GM18520 (cell line): ENCODE results near the gene EFCAB8.

Experiments
- ATAC-seq: cut with Tn5 transposase; IDR thresholded peaks from one replicate; pipeline ENCODE4 v1.9.1; 2021; ENCODE audit not compliant: unreplicated experiment

The EFCAB8 gene, protein sequence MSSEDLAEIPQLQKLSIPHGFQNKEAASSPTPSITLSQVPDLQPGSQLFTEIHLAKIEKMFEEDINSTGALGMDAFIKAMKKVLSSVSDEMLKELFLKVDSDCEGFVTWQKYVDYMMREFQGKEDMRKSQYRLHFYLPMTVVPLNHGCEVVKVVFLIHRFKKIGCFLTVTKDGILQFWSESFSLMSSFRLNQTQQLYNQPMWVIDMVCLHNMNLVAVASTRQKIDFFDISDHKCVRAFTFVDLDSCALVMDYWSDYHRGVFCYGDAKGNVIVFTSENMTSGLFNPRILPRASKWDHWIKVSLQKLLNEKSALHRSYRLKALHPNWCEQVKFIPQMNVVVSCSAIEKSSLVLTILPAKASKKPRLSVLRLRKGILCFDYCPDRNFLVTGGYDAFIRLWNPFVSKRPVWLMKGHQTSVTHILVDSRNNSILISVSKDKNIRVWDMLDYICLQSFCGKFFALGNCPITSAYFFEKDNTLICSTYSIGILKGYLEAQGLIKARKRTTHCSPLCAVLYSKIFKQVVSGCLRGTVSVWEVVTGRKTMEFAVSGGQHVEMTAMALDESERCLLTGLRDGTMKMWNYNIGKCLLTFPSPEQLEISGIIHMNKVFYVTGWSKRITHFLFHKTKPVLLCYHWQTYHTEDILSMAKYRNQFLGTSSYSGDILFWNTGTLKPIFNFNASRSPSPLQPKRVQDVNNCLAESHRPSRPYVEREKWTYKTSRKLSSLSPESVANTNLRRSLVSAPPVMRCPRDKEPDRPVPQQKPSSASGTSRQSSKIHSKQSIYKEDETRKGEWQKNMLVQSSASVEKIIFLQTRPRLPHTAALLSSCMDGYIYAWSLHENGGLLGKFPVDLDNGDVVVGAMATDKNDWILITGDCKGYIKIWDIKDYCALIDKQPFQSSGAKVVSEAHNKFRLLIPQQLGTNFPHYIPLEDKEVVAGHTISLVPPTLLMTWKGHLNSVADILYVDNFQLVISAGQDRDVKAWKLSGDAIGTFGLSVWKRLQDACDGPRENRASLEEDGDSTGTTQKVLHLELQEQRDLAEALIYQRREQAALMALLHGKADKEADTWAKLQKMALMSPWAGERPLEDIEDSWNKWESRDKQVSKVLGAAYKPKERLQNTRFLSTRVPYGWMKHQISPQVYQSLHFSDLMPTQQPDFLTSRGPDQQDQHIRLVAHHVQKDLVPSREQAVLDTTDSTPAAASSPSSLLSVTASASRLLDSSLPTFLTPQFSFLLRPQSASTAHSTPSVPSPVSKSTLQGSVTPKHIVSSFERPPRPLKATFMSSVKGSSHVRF

DNA sequence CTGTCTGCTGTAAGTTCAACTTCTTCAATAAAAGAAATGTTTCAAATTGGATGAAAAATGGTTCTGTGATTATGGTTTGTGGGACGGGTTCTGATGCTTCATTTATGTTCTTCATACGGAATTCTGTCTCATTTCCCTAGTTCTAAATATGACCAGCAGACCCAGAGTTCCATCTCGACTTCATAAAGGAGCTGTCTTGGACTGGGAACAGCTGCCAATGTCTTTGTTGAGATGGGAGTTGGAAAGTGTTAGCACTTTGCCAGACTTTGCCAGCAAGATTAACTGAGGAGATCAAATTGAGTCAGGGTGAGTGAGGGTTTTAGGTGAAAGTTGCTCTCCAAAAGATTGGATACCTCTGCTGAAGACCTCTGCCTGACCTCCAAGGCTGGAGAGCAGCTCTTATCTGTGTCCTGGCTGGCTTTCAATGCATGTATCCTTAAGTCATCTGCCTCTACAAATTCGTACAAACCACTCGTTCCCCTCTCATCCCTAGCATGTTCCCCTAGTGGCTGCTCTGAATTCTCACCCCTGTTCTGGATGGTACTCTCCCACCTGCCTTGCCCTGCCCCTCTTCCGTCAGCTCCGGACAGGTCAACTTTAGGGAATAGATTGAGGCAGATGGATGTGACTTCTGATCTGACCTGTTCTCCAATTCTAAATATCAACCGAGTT is at the start of gene EFCAB8:
Gene EFCAB8, plus strand, starts transcription at position 223 of the 672 bp plus-strand sequence. CDS start 4,870 bp downstream, outside the sequence.
- ATAC-seq = no peak

DNA sequence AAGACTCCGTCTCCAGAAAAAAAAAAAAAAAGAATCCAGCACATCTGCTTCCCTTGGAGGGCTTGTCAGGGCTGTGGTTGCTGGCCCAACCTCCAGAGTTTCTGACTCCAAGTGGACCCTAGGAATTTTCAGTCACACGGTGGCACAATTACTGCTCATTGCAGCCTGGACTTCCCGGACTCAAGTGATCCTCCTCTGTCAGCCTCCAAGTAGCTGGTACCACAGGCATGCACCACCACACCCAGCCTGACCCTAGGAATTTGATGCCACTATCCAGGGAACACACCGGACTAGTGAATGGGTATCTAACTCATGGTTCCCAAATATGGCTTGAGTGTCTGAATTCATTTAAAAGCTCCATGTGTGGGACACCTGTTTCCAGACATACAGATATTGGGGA is 48.8 kb upstream of the EFCAB8 start:
- ATAC-seq = no peak

DNA sequence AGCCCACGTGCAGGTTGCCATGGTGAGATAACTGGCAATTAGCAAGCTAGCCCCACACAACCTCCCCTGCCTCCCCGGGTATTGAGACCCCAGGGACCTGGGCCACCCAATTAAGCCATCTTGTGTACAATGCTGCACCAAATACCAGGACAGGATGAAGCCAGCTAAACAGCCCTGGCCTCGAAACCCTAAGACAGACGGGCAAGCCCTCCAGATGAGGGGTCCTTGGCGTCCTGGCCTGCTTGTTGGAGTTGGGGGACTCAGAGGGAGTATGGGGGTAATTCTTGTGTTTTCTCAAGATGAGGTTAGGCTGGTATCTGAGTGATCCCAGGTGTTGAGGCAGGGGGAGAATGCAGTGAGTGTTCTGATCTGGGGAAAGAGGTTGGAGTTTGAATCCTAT is 47.8 kb upstream of the EFCAB8 start:
- ATAC-seq = no peak

DNA sequence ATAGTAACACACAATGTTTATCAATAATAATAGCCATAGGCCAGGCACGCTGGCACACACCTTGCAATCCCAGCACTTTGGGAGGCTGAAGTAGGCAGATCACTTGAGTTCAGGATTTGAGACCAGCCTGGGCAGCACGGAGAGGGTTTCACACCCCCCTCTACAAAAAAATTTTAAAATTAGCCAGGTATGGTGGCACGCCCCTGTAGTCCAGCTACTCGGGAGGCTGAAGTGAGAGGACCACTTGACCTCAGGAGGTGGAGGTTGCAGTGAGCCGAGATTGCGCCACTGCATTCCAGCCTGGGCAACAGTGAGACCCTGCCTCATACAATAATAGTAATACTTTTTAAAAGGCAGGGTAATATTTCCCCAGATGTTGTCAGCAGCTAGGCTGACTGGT is 46.8 kb upstream of the EFCAB8 start:
- no peak for ATAC-seq

DNA sequence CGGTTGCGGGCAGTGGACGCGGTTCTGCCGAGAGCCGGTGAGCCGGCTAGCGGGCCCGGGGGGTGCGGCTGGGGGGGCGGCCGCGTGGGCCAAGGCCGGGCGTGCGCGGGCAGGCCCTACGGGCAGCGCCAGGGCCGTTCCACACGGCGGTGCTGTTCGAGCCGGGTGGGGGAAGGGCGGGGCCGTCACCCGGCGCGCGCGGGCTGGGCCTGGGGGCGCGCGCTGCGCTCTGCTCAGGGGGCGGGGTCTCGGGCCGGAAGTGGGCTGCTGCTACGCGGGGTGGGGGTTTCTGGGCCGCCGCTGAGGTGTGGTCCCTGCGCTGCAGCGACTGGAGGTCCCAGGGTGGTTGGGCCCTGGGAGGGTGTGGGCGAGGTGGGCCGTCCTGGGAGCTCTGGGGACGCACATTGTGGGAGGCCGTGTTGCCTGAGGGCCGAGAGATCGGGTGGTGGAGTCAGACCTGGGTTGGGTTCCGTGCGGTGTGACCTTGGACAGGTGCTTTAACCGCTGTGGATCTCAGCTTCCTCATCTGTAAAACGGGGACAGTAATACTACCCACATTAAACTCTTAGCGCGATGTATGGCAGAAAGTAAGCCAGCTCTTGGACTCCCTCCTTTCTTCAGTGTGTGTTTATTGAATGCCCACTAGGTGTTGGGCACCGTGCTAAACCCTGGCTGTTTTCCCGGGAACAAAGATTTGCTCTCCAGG is 38.6 kb upstream of the EFCAB8 start:
- peak; percentile 23 for ATAC-seq

DNA sequence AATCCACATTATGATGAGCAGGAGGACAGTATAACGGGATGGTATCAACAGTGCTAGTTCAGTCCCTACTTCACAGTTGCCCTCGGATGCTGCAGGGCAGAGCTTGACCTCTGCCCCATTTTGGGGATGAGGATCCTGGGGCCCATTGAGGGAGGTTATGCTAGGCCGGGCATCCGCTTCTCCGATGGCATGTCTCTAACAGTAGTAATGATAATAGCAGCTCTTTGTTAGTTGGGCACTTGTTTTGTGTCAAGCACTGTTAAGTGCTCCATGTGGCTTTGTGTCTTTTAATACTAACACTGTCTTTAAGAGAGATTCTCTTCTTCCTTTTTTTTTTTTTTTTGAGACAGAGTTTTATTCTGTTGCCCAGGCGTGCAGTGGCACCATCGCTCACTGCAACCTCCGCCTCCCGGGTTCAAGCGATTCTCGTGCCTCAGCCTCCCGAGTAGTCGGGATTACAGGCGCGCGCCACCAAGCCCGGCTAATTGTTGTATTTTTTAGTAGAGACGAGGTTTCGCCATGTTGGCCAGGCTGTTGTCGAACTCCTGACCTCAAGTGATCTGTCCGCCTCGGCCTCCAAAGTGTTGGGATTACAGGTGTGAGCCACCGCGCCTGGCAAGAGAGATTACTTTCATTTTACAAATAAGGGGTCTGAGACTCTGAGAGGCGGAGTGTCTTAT is 37.9 kb upstream of the EFCAB8 start:
- ATAC-seq = no peak

DNA sequence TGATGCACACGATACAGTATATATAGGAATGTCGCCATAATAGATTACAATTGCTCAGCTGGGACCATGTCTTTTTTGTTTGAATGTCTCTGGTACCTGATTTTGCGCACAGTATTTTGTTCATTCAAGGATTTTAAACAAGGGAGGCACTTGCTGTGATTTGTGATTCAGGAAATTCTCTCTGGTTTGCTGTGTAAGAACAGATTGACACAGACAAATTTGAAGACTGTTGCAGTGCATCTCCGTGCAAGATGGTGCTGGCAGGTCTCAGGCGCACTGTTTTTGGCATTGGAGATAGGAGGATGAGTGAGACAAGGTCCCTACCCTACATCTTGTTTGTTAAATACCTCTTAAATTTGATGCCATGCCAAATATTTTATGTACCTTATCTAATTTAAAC is 36.5 kb upstream of the EFCAB8 start:
- ATAC-seq = no peak

DNA sequence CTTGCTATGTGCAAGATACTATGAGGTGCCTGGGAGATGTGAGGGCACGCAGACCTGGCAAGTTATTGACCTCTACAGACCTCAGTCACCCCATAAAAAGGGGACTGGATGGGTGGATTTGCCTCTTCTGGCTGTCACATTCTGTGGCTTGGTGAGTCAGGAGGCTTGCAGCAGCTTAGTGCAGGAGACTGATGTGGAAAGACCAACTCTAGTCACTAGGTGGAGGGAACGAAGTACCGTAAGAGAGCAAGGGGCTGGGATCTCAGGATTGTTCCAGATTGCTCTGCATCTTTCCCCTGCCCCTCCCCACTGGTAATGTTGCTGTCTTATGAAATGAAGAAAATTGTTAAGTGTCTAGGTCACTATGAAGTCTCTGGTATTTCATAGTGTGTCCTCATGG is 35.6 kb upstream of the EFCAB8 start:
- no peak for ATAC-seq

DNA sequence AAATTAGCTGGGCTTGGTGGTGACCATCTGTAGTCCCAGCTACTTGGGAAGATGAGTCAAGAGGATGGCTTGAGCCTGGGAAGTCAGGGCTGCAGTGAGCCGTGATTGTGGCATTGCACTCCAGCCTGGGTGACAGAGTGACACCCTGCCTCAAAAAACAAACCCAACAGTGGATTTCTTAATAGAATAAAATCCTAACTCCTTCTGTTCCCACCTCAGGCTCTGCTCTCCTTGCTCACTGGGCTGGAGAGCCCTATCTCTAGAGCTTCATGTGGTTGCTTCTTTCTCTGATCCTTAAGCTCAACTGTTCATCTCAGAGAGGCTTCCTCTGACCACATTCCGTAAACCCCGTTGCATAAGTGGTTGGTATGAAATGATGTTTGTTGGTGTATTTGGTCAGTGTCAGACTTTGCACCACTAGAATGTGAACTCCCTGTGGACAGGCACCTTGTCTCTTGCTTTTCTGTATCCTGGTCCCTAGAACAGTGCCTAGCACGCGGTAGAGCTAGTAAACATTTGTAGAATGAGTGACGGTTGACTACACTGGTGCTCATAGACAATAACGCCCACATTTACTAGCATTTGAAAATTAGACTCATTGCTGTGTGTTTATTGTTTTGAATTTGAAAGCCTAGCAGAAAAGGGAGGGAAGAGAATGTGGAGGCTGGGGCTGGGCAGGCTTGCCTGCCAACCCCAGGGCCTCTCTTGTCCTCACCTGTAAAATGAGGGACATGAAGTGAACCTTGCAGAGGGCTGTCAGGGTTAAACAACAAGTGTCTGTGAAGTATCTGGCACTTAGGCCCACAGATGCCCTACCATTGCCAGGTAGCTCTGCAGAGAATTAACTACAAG is 34.8 kb upstream of the EFCAB8 start:
- no peak for ATAC-seq

DNA sequence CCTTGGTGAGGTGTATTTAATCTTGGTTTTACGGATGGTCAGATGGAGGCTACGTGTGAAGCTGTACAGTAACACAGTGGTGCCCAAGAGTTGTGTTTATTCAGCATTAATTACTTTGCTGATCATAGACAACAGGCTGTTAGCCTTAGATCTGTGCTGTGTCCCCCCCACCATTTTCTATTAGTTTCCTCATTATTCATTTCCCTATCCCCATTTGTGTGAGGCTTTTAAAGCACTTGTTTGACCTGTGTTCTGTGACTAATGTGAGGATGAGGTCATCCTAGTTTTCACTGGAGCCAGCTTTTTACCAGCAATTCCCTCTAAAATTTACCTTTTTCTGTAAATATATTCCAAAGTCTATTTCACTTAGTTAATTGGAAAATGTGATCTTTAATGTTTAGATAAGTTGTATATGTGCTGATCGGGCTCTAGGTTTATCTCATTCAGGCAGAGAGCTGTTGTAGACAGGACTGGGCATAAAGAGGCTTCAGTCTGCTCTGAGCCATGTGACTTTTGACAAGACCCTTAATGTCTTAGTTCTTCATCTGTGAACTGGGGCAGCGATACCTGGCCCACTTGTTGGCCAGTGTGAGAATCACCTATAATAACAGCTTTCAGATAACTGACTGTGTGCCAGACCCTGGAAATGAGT is 30.6 kb upstream of the EFCAB8 start:
- ATAC-seq = no peak

DNA sequence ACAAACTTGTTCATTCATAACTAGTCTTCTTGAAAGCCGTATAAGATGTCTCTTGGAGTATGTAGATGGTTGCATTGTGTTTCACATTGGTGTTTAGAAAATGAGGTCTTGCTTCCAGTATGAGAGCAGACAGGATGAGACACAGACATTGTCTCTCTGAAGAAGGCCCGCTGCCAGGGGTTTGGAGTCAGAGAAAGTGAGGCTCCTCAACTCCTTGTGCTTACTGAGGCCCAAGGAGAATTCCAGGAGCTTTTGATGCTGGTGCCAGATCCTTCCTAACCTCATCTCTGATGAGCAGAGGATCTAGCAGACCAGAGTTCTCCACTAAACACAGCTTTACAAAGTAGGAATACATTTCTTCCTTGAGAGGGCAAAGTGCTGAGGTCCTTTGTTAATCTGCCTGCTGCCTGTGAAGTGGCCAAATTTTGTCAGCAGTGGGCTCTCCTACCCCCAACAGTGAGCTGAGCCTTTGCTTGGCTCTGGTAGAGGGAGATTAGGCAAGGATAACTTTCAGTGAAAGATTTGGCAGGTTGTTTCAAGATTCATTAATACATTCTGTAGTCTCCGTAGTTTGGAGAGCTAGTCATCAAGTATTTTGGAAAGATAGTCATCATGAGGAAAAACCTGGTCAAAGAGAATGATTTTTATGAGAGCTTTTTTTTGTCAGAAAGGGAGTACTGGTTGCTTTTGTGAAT is 29.3 kb upstream of the EFCAB8 start:
- ATAC-seq = no peak

DNA sequence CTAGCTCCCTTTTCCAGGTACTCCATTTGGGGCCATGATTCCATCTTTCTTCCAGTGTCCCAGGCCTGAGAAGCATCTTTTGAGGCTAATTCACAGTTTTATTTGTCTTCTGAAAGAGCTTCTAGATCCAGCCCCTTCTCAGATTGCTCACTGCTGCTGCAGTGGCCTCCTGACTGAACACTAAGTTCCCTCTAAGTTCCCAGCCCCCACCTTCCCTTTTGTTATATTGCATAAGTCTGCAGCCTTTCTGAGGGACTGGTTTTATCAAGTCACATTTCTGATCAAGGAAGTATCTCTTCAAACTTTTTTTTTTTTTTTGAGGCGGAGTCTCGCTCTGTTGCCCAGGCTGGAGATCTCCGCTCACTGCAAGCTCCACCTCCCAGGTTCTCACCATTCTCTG is 28.3 kb upstream of the EFCAB8 start:
- no peak for ATAC-seq

DNA sequence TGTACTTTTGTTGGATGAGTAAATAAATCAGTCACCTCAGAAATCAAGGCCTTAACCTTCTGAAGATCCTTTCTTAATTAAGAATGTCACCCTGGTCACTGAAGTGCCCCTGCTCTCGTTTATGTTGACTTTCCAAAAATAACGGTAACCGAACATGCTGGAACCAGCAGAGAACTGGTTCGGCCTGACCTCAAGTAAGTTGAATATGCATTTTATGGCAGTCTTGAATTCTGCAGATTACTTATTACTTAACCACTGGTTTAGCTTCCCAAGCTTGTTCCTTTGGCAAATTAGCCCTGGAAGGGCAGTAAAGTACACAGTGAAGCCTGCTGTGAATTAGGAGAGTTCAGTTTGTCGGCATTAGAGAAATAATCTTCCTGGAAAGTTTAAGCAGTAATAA is 26.7 kb upstream of the EFCAB8 start:
- no peak for ATAC-seq

DNA sequence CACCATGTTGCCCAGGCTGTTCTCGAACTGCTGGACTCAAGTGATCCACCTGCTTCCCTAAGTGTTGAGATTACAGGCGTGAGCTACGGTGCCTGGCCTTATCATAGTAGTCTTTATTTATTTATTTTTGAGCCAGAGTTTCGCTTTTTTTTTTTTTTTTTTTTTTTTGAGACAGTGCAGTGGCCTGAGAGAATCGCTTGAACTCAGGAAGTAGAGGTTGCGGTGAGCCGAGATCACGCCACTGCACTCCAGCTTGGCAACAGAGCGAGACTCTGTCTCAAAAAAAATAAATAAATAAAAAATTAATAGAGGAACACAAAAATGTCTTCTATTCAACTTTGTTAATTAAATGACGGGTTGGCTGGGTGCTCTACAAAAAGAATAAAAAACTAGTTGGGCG is 26.1 kb upstream of the EFCAB8 start:
- no peak for ATAC-seq

DNA sequence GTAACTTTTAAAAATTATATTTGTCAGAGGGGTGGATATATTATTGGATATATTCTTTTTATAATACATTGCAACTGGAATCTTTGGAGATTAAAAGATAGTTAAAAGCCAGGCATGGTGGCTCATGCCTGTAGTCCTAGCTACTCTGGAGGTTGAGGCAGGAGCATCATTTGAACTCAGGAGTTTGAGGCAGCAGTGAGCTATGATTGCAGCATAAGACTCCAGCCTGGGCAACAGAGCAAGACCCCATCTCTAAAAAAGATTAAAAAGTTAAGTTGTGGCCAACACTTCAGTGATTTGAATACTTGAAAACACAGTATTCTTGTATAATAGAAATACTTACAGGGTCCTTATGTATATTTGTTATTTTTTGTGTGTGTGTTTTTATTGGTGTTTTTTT is 23.8 kb upstream of the EFCAB8 start:
- ATAC-seq = no peak

DNA sequence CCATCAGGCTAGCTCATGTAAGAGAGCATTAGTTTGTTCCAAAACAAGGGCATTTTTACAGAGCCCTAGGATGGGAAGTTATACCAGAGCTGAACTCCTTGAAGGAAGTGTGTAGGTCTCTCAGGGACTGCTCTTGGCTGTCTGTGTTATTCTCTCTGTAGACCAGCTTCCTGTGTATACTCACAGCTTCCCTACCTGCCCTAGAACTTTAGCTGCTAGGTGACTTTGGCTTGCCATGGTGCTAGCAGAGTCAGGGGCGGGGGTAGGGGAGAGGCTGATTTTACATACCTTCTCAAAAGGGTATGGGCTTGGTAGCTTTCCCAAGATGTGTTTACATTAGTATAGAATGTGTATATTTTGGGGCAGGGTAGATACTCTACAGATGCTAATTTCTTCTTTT is 21.6 kb upstream of the EFCAB8 start:
- no peak for ATAC-seq

DNA sequence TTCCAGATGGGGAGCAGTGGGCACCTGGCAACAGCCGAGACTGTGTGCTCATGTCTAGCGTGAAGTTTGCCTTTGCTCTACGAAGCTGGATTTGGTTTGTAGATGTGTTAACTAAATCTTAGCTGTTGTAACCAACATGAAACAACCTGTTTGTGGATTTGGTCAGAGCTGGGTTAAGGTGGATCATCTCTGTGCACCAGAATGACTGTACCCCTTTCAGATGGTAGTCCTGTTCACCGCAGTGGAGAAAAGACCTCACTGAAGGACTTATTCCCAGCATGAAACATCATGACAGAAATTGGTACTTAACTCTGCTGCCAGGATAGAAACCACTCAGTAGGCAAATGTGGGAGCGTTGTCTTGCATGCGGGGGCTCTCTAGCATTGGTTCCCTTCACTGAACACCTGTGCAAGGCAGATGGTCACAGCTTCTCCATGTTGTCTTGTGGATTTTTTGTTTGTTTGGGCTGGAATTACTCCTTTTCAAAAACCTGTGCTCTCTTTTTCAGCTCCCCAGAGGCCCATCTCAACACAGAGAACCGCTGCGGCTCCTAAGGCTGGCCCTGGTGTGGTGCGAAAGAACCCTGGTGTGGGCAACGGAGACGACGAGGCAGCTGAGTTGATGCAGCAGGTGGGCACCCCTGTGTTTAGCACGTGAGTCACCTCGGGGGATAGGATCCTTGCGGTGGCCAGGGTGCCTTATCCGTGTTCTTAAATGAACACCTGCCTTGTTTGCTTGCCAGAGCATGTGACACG is 19.3 kb upstream of the EFCAB8 start:
- ATAC-seq = no peak
